ENCODE measurements around the gene TYK2.

DNA sequence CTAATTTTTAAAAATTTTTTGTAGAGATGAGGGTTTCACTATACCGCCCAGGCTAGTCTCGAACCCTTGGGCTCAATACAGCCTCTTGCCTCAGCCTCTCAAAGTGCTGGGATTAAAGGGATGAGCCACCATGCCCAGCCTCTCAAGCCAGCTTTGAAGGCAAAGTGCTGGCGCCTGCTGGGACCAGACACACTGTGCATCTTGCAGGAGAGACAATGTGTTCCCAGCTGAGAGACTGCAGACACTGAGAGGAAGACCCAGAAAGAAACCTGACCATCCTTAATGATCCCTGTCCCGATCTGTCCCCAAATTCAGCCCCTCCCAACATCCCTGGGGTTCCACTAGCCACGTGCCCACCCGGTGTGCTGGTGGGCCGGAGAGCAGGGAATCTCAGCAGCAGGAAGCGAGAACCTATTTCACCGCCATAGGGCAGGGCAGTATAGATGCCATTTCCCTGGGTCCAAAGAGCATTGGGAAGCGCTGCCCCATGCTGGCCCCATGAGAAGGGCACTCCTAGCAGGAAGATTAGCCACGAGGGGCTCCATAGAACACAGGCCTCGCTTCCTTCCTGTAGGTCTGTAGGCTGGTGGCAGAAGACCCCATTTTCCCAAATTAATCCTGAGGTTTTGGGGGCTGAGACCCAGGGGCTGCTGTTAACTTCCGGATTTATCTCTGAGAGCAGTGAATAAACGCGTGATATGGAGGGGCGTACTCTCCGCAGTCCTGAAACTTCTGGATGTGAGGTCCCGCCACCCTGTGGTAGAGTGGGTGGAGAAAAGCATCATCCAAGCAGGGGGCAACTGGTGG, 48.0 kb downstream of the TYK2 start:
- peak in 2 of 3 experiments; percentile 7 to 9 for TF ChIP-seq CTCF (optimal IDR thresholded peaks at IDR 0.05 in 1 of 3, IDR thresholded peaks at IDR 0.05 in 1 of 3, conservative IDR thresholded peaks at IDR 0.05 in 1 of 3; ENCODE audit: extremely low read depth in 1 of 3, insufficient read depth in 2 of 3, low read length in 3 of 3)
- TF ChIP-seq EZH2 (IDR thresholded peaks at IDR 0.05; ENCODE audit: low read length) = no peak

Data from keratinocyte (primary cell).